ACHN (cell line): ENCODE data around the gene MALRD1.

ENCODE experiments used
- DNase-seq: peaks from one replicate; pipeline ENCODE4 v3.0.0-alpha.2; 2015
- in situ Hi-C: cut with HindIII; loops from 2 replicates; pipeline ENCODE4 v1.10.0; 2017; ENCODE audit warnings: low sequenced_read_pairs, low pct_ligation_motif_present, low pct_unique_long_range_greater_than_20kb

The MALRD1 gene

DNA sequence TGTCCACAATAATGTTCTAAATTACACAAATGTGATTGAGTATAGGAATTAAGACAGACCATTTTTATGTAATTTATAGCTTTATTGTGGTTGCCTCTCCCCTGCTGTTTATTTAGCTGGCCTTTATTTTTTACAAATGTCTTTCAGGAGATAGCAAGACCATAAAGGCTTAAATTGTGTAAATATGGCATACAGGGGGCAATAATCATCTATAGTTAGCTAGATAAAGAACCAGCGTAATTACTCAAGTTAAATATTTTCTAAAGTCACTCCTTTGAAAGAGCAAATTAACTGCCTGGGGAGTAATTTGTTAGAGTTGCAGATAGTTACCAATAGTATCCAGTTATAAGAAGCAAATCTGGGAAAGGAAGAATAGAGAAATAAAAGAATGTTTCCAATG lies at the start of gene MALRD1:
Gene MALRD1 (plus strand): TSS at position 313 of the 400 bp plus-strand sequence. CDS start 138 bp downstream, outside the sequence.
- in situ Hi-C loops, result no loop called here
- DNase-seq, result no peak

- no peak for DNase-seq
- in situ Hi-C loops, result no loop called here
These were observed 45.3 kb upstream of the MALRD1 start for GRCh38 chr10:19003341-19003740.

GRCh38 chr10:19012111-19012510 lies 36.5 kb upstream of the MALRD1 start:
- DNase-seq, result no peak
- in situ Hi-C loops, result no loop called here

DNA sequence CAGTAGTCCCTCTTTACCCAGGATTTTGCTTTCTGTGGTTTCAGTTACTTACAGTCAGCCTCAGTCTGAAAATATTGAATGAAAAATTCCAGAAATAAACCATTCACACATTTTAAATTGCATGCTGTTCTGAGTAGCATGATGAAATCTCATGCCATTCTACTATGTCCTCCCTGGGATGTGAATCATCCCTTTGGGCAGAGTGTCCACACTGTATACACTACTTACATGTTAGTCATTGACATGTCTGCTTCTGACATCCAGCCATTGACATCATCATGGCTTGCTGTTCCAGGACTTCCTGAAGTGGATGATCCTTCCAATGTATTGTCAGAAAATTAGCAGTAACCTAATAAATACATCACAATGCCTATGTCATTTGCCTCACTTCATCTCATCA lies 34.6 kb upstream of the MALRD1 start:
- in situ Hi-C loops, result no loop called here
- DNase-seq, result no peak

- in situ Hi-C loops, result no loop called here
- no peak for DNase-seq
These were observed 34.1 kb upstream of the MALRD1 start for GRCh38 chr10:19014498-19014897.

DNA sequence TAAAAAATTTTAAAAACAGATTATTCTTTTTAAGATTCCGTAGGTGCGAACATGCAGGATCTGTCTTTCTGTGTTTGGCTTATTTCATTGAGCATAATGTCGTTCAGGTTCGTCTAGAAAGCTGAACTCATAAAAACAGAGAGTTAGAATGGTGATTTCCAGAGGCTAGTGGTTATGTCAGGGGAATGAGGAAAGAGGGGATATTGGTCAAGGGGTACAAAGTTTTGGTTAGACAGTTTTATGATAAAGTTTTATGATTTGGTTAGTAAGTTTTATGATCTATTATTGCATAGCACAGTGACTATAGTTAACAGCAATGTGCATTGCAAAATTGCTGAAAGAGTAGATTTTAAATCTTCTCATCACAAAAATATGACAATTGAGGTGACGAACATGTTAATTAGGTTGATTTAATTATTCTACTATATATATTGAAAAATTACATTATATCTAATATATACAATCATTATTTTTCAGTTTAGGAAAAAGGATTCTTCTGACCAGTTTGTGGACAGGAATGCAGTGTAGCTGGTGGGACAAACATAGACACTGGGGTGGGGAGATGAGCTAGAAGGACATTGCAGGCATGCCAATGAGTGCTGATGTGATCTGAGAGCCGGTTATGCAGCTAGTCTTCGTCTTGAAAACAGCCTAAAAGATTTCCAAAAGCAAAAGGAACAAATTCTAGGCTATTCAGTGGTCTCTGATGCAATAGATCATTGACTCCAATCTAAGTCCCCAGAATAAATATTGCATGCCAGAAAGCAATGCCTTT lies 31.3 kb upstream of the MALRD1 start:
- in situ Hi-C loops, result no loop called here

GRCh38 chr10:19021162-19021561 lies 27.4 kb upstream of the MALRD1 start:
- in situ Hi-C loops, result no loop called here
- no peak for DNase-seq

More for the DNA sequence above, 31.3 kb upstream of the MALRD1 start:
- DNase-seq, result no peak

DNA sequence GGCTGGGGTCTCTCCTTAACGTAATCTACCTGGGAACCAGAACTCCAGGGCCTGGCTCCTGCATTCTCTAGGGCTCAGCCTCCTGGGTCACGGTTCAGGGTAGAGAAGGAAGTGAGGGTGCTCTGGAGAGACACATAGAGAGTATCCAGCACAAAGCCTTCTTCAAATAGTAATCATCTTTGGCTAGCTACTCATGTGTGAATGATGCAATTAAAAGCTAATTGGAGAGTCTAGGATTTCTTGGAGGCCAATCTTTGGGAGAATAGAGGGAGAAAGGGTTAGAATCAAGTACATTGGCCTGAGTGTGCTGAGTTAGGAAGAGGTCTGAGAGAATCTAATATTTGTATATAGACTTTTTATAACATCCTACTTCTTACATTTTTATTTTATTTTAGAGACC lies 24.0 kb upstream of the MALRD1 start:
- no peak for DNase-seq
- in situ Hi-C loops, result no loop called here

GRCh38 chr10:19031763-19032162 lies 16.8 kb upstream of the MALRD1 start:
- in situ Hi-C loops, result no loop called here
- DNase-seq, result no peak

DNA sequence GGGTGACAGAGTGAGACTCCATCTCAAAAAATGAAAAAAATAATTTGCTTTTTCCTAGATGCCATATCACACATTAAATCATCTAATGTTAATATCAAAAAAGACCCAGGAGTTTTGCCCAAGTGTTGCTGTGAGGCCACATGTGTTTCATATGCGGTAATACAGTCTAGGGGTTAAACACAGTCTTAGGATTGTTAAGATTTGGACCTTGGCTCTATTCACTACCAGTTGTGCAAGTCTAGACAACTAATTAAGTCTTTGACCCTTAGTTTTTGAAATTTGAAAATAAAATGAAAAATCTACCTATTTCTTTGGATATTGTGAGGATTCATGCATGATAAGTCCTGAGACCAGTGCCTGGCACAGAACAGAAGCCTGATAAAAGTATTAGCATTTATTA lies 14.9 kb upstream of the MALRD1 start:
- DNase-seq, result no peak
- in situ Hi-C loops, result no loop called here

GRCh38 chr10:19041171-19041570 lies 7.4 kb upstream of the MALRD1 start:
- in situ Hi-C loops, result no loop called here
- DNase-seq, result no peak

DNA sequence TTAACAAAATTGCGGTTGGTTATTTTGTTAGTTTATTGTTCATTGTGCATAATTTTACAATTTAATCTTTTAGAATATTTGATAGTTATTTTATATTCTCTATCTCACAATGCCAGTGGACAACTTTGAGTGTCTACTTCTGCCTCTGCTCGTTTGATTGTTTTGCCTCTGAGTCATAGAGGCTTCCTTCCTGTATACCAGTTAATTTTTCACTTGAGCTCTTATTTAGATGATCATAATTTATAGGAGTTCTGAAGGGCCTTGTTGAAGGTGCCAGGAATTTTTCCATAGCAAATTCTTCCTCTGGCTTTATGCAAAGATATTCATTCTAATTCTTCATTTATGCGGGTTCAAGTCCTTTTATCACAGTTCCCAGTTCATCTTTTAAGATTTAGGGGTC lies 5.2 kb upstream of the MALRD1 start:
- DNase-seq, result no peak
- in situ Hi-C loops, result no loop called here

GRCh38 chr10:19046679-19047078 lies 1.9 kb upstream of the MALRD1 start:
- in situ Hi-C loops, result no loop called here
- DNase-seq, result no peak

DNA sequence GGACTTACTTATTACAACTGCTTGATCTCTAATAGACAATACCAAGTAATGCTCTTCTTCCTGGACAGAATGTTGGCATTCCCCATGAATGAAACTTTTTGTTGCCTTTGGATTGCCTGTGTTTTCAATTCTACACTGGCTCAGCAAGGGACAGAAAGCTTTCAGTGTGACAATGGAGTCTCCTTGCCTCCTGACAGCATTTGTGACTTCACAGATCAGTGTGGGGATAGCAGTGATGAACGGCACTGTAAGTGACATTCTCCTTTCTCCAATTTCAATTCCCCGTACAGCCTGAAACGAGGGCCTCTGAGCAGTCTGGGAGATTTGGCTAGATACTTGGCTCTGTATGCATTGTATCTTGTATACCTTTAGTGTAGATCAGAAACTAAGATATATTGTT lies 290 bp downstream of the MALRD1 start:
- in situ Hi-C loops, result no loop called here
- DNase-seq, result no peak

- DNase-seq, result no peak
- in situ Hi-C loops, result no loop called here
These were observed 966 bp downstream of the MALRD1 start for GRCh38 chr10:19049567-19049966.

DNA sequence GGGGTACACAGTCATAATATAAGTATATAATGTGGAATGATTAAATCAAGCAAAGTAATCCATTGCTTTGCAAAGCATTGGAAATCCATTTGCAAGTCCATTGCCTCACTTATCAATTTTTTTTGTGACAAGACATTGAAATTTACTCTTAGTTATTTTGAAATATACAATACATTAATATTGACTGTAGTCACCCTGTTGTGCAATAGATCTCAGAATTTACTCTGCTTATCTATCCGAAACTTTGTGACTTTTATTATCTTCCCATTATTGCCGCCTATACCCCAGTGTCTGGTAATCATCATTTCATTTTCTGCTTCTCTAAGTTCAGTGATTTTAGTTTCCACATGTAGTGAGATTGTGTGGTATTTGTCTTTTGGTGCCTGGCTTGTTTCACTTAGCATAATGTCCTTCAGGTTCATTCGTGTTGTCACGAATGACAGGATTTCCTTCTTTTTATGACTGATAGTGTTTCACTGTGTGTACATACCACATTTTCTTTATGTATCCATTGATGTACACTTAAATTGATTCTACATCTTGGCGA lies 5.8 kb downstream of the MALRD1 start:
- no peak for DNase-seq
- in situ Hi-C loops, result no loop called here

DNA sequence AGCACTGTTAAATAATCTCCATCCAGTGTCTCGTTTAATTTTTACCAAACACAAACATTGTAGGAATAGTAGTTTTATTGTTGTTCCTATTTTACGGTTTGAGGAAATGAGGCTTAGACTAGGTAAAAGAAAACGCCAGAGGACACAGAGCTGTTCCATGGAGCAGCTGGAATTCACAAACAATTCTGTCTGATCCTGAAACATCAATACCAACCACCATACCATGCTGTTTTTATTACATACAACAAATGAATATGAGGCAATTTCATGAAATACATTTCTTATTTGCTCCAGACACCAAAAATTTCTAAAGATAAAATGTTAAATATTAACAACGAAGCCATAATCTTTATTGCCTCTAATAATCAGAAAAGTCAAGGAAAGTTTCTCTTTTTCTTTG lies 9.4 kb downstream of the MALRD1 start:
- no peak for DNase-seq
- in situ Hi-C loops, result no loop called here

- in situ Hi-C loops, result no loop called here
- DNase-seq, result no peak
These were observed 15.4 kb downstream of the MALRD1 start for GRCh38 chr10:19063986-19064385.

DNA sequence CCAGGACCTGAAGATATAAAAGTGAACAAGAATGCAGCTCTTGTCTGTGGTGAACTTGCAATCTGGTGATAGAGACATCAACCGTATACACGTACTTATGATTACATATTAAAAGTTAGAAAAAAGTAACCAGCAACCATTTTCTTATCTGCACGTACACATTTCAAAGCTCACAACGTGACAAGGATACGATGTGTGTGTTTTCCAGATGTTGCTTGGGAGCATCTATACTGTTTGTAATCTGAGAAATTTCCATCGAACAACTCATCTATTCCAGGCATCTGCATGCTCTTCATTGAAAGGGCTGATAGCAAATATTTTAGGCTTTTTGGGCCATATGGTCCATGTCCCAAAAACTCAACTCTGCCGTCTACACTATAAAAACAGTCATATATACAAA lies 23.3 kb downstream of the MALRD1 start:
- in situ Hi-C loops, result no loop called here
- no peak for DNase-seq

GRCh38 chr10:19077276-19077675 lies 28.7 kb downstream of the MALRD1 start:
- in situ Hi-C loops, result no loop called here
- DNase-seq, result no peak
